HepG2 (cell line): ENCODE data around the gene COL8A2.

Source experiments
- POLR2AphosphoS5 ChIP-seq: IDR thresholded peaks from 2 replicates; pipeline ENCODE4 v1.6.1; 2012; ENCODE audit warnings: low read depth, low read length
- SAFB2 ChIP-seq: sonication (generic); formaldehyde crosslinking; IDR thresholded peaks from 2 replicates; pipeline ENCODE4 v1.5.1; 2020; ENCODE audit warnings: missing genetic modification reagents, low read depth, mild to moderate bottlenecking, borderline replicate concordance
- TF ChIP-seq, protein P1 (sequence below): sonication (generic); formaldehyde crosslinking; IDR thresholded peaks from 2 replicates; pipeline ENCODE4 v1.4.0; 2020; ENCODE audit warnings: missing genetic modification reagents
- TF ChIP-seq, protein P2 (sequence below): sonication (generic); formaldehyde crosslinking; IDR thresholded peaks from 2 replicates; pipeline ENCODE4 v1.8.1; 2022; ENCODE audit warnings: low read depth, mild to moderate bottlenecking, missing genetic modification reagents

DNA sequence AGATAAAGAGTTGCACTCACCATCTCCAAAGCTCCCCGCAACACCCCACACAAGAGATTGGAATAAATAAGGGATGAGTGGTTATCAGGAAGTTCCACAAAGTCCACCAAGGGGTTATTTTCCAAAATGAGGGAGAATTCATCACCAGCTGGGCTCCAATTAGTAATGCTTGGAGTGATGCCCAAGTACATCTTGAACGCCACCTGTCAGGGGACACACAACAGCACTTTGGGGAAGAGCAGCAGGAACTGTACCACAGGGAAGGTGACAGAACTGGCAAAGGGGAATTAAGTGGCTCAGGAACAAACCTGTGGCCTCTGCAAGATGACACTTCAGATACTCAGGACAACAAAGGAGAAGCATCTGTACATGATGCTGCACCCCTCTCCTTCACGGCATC lies 12.8 kb upstream of the COL8A2 start:
- TF ChIP-seq, protein P1, sequence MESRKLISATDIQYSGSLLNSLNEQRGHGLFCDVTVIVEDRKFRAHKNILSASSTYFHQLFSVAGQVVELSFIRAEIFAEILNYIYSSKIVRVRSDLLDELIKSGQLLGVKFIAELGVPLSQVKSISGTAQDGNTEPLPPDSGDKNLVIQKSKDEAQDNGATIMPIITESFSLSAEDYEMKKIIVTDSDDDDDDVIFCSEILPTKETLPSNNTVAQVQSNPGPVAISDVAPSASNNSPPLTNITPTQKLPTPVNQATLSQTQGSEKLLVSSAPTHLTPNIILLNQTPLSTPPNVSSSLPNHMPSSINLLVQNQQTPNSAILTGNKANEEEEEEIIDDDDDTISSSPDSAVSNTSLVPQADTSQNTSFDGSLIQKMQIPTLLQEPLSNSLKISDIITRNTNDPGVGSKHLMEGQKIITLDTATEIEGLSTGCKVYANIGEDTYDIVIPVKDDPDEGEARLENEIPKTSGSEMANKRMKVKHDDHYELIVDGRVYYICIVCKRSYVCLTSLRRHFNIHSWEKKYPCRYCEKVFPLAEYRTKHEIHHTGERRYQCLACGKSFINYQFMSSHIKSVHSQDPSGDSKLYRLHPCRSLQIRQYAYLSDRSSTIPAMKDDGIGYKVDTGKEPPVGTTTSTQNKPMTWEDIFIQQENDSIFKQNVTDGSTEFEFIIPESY (CRISPR knock-in tag), result no peak
- TF ChIP-seq, protein P2, sequence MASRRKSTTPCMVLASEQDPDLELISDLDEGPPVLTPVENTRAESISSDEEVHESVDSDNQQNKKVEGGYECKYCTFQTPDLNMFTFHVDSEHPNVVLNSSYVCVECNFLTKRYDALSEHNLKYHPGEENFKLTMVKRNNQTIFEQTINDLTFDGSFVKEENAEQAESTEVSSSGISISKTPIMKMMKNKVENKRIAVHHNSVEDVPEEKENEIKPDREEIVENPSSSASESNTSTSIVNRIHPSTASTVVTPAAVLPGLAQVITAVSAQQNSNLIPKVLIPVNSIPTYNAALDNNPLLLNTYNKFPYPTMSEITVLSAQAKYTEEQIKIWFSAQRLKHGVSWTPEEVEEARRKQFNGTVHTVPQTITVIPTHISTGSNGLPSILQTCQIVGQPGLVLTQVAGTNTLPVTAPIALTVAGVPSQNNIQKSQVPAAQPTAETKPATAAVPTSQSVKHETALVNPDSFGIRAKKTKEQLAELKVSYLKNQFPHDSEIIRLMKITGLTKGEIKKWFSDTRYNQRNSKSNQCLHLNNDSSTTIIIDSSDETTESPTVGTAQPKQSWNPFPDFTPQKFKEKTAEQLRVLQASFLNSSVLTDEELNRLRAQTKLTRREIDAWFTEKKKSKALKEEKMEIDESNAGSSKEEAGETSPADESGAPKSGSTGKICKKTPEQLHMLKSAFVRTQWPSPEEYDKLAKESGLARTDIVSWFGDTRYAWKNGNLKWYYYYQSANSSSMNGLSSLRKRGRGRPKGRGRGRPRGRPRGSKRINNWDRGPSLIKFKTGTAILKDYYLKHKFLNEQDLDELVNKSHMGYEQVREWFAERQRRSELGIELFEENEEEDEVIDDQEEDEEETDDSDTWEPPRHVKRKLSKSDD (CRISPR knock-in tag), result no peak
- TF ChIP-seq SAFB2 (CRISPR knock-in tag), result no peak
- no peak for TF ChIP-seq POLR2AphosphoS5
